Tibial nerve (tissue), 4 donors: Measurements from ENCODE around the gene COX19. TPM values are rescaled to one million over a fixed set of nuclear protein-coding genes. Genes with fewer than 3 reads are reported as not detected.
A peak's percentile ranks its signal among the peaks of the same experiment; 100 is the strongest.

Source experiments
- DNase-seq, 2 donors: peaks; one replicate each; pipeline ENCODE4 v3.0.0-alpha.2; 2019; ENCODE audit warnings: low spot score in 2 of 2
- H3K27ac ChIP-seq, 4 donors: fragments of 200-600 bp; sonication (generic) in 3 of 4; one replicate each; pipeline ENCODE4 v1.5.1; 2017 to 2019; ENCODE audit warnings: mild to moderate bottlenecking in 1 of 4
- H3K27me3 ChIP-seq, 2 donors: fragments of 200-600 bp; sonication (generic) in 1 of 2; one replicate each; pipeline versions ENCODE4 v1.5.1 to v1.6.0; 2017 to 2019
- H3K36me3 ChIP-seq, 3 donors: fragments of 200-600 bp; sonication (generic); one replicate each; pipeline ENCODE4 v1.5.1; 2018 to 2019
- H3K4me1 ChIP-seq, 4 donors: fragments of 200-600 bp; sonication (generic) in 3 of 4; one replicate each; pipeline ENCODE4 v1.5.1; 2017 to 2019
- H3K4me3 ChIP-seq, 4 donors: fragments of 200-600 bp; sonication (generic) in 3 of 4; one replicate each; pipeline ENCODE4 v1.5.1; 2017 to 2019; ENCODE audit warnings: mild to moderate bottlenecking in 1 of 4, moderate library complexity in 1 of 4
- H3K9me3 ChIP-seq, 4 donors: fragments of 200-600 bp; sonication (generic) in 3 of 4; one replicate each; pipeline ENCODE4 v1.5.1; 2017 to 2019
- EP300 ChIP-seq, 2 donors: sonication (generic); formaldehyde crosslinking; IDR thresholded peaks; one replicate each; pipeline ENCODE4 v1.6.1; 2017; ENCODE audit warnings: antibody characterized with exemption in 2 of 2, mild to moderate bottlenecking in 1 of 2
- POLR2A ChIP-seq, 2 donors: fragments of 450-650 bp; IDR thresholded peaks; one replicate each; pipeline ENCODE4 v1.6.1; 2017; ENCODE audit warnings: antibody characterized with exemption in 2 of 2, mild to moderate bottlenecking in 2 of 2, moderate library complexity in 2 of 2
- WGBS, 2 donors: methylation state at CpG; one replicate each; pipeline ENCODE4 v1.1.5; 2018; 5-methylcytosine and 5-hydroxymethylcytosine counted together
- total RNA-seq, 4 donors: library from RNA; depleted of rRNA; stranded (reverse); fragments of >200 nt; gene quantifications; one replicate each; pipeline ENCODE4 v1.1.0, GENCODE V29; 2016
- TF ChIP-seq, protein P1 (sequence below), 5 experiments: fragments of 200-600 bp in 3 of 5; fragments of 450-650 bp in 2 of 5; sonication (generic) in 3 of 5; IDR thresholded peaks; one replicate each; pipeline ENCODE4 v1.5.1; 2016 to 2019; ENCODE audit warnings: antibody characterized with exemption in 5 of 5, mild to moderate bottlenecking in 3 of 5, moderate library complexity in 2 of 5

COX19 gene
- total RNA-seq, 4 donors from 2014 or later, result 10.8 to 21.3 (median 11.2) TPM

GRCh38 chr7:999149-999879, 24.0 kb upstream of the COX19 start:
- peaks cover 0 to 48% (median 0%) of the 10 kb centered on the region in 3 donors for H3K36me3 ChIP-seq
- 53 to 59% methylated on average over 28 of the region's 28 CpGs for WGBS, 2 donors
- TF ChIP-seq POLR2A (IDR thresholded peaks at IDR 0.05), result peak in 1 of 2 donors; percentile 23
- TF ChIP-seq, protein P1, sequence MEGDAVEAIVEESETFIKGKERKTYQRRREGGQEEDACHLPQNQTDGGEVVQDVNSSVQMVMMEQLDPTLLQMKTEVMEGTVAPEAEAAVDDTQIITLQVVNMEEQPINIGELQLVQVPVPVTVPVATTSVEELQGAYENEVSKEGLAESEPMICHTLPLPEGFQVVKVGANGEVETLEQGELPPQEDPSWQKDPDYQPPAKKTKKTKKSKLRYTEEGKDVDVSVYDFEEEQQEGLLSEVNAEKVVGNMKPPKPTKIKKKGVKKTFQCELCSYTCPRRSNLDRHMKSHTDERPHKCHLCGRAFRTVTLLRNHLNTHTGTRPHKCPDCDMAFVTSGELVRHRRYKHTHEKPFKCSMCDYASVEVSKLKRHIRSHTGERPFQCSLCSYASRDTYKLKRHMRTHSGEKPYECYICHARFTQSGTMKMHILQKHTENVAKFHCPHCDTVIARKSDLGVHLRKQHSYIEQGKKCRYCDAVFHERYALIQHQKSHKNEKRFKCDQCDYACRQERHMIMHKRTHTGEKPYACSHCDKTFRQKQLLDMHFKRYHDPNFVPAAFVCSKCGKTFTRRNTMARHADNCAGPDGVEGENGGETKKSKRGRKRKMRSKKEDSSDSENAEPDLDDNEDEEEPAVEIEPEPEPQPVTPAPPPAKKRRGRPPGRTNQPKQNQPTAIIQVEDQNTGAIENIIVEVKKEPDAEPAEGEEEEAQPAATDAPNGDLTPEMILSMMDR (IDR thresholded peaks at IDR 0.05), result no peak
- TF ChIP-seq EP300 (IDR thresholded peaks at IDR 0.05), result peak; percentile 18 to 73
- peak overlapping the region in 1 of 4 donors; percentile 13 for H3K4me3 ChIP-seq
- peaks cover 0 to 49% (median 11%) of the 10 kb centered on the region in 4 donors for H3K4me1 ChIP-seq
- no peaks in the 10 kb centered on the region for H3K9me3 ChIP-seq
- no peaks in the 10 kb centered on the region for H3K27me3 ChIP-seq
- no peak for DNase-seq
- peak overlapping the region; percentile 47 to 84 (median 69) for H3K27ac ChIP-seq

GRCh38 chr7:997404-998395, 22.4 kb upstream of the COX19 start:
- no peak for DNase-seq
- Histone ChIP-seq H3K36me3 (peaks cover 0 to 42% (median 0%) of the 10 kb centered on the region in 3 donors), H3K4me3 (no peak overlapping the region), H3K4me1 (peaks cover 0 to 62% (median 19%) of the 10 kb centered on the region in 4 donors), H3K27ac (peak overlapping the region; percentile 49 to 84 (median 66)), H3K27me3 (no peaks in the 10 kb centered on the region), H3K9me3 (no peaks in the 10 kb centered on the region)
- no peak for TF ChIP-seq POLR2A (IDR thresholded peaks at IDR 0.05)
- TF ChIP-seq, protein P1 (IDR thresholded peaks at IDR 0.05), result peak in 1 of 5 experiments; percentile 16
- peak in 1 of 2 donors; percentile 21 for TF ChIP-seq EP300 (IDR thresholded peaks at IDR 0.05)
- WGBS, 2 donors, result 63 to 69% methylated on average over 32 to 35 of the region's 45 CpGs

- H3K27me3 ChIP-seq, result no peaks in the 10 kb centered on the region
- H3K4me3 ChIP-seq, result no peak overlapping the region
- H3K9me3 ChIP-seq, result no peaks in the 10 kb centered on the region
- peaks cover 0 to 75% (median 21%) of the 10 kb centered on the region in 4 donors for H3K4me1 ChIP-seq
- 67 to 69% methylated on average over 24 to 26 of the region's 38 CpGs for WGBS, 2 donors
- peak in 1 of 2 donors; percentile 64 for TF ChIP-seq EP300 (IDR thresholded peaks at IDR 0.05)
- TF ChIP-seq, protein P1 (IDR thresholded peaks at IDR 0.05), result no peak
- no peak for DNase-seq
- peak overlapping the region; percentile 14 to 84 (median 72) for H3K27ac ChIP-seq
- peaks cover 0 to 42% (median 0%) of the 10 kb centered on the region in 3 donors for H3K36me3 ChIP-seq
These were observed 20.9 kb upstream of the COX19 start for GRCh38 chr7:996079-996872.

DNA sequence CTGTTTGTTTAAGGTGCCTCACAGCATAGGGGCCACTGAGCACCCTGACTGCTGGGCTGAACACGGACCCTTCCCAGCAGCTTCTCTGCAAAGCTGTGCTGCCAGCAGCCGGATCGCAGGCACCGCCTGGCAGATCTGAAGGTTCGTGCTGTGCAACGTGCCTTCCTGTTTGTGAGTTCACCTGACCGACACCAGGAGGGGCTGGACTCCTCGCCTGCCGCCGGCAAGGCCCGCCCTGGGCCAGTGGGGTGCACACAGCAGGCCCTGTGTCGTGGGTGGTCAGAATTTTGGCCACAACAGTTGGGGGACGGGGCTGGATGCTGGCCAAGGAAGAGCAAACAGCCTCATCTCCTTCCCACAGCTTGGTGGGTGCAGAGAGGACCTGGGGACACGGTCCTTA, 20.2 kb upstream of the COX19 start:
- TF ChIP-seq POLR2A (IDR thresholded peaks at IDR 0.05), result no peak
- no peak for TF ChIP-seq EP300 (IDR thresholded peaks at IDR 0.05)
- TF ChIP-seq, protein P1 (IDR thresholded peaks at IDR 0.05), result no peak
- WGBS, 2 donors, result 76 to 82% methylated on average over 14 of the region's 14 CpGs

More for the DNA sequence above, 20.2 kb upstream of the COX19 start:
- Histone ChIP-seq H3K36me3 (peaks cover 0 to 42% (median 0%) of the 10 kb centered on the region in 3 donors), H3K4me1 (peaks cover 0 to 75% (median 21%) of the 10 kb centered on the region in 4 donors), H3K27ac (peak overlapping the region; percentile 14 to 84 (median 72)), H3K4me3 (no peak overlapping the region), H3K9me3 (no peaks in the 10 kb centered on the region), H3K27me3 (peaks cover 0 to 4% of the 10 kb centered on the region in 2 donors)
- DNase-seq, result no peak
